ENCODE results near the gene COL12A1.

COL12A1 gene

DNA sequence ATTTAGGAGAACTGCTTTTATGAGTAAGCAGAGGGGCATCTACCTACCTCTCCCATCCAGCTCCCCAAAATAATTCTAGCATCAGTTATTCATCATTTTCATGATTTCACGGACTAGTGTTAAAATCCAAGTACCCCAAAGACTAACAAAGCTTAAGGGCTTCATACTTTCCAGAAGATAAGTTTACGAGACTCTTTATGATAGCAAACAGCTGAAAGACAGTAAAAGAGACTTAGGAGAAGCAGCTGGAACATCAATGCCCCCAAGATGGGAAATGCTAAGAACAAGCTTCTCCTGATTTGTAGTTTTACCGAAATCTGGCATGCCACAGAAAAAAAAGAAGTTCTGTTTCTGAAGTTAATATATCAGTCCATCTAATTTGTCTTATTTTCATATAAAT is 70.0 kb downstream of the COL12A1 start:
- no peak for DNase-seq

DNA sequence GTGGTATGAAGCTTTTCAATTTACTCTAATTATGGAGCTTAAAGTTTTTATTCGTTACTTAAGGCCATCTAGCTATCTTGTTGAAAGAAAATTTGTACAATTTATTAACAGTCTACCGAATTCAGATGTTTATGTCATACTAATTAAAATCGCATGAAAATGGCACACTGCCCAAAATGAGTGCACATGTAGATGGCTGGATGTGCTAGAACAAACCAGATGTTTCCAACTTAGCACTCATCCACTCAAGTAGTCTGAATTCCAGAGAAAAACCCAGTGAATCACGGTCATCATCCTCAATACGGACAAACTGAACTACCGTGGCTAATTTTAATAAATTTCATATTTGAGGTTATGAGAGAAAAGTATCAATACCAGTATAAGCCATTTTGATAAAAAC is 70.4 kb downstream of the COL12A1 start:
- no peak for DNase-seq

DNA sequence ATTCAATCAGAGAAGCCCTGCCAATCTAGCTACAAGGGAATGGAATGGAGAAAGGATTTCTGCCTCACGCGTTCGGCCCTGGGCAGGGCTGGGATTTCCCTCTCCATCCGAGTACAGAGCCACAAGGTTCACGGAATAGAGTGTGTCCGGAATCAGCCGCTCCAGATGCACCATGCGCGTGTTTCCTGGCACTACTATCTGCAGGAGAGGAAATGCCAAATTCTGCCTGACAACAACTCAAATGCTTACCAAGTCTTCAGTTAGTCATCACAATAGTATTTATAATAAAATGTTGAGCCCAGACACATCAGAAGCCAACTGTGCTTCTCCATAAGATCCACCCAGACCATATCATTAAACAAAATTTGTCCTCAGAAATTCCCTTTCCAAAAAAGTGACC is 75.1 kb downstream of the COL12A1 start:
- no peak for DNase-seq

DNA sequence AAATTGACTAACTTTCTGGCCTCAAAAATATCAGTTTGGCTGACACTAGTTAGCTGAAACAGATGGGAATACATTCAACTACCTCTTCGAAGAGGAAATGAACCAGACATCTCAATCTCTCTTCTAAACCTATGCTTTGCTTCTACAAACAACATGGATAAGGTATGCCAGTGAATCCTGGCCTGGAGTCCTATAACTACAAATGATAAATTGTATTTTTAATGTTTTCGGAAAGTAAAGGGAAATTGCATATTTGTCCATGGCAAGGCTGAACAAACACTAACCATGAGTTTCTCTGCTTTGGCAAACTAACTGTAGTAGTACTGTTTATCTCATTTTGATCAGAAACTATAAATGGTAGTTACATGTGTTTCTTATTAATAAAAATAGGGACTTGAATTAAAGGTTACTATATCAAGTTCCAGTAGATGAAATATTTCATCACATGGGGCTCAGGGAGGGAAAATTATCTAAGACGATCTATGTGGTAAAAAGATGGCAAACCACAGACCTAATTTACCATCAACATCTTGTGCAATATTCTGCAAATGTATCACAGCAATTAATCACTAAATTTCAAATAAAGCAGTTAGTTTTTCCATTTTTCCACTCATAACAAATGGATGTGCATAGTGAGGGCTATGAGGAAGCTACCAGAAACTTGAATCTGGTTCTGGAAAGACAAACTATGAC is 76.8 kb downstream of the COL12A1 start:
- DNase-seq = no peak

GRCh38 chr6:75126518-75126917 is 79.3 kb downstream of the COL12A1 start:
- DNase-seq = no peak

DNA sequence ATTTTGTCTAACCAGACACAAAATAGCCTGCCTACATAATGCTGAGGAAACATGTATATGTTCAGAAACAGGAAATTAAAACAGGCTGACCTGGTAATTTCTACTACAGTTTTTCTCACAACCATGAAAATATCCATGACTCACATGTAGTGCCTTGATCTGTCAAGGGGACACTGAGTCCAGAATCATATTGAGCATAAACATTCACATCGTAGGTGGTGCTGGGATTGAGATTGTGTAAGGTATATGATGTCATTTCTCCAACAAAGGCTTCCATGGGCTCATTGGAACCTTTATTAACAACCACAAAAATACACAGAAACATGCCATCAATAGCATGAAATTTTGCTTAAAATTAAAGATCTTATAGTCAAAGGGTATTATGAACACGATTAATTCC is 80.9 kb downstream of the COL12A1 start:
- no peak for DNase-seq

DNA sequence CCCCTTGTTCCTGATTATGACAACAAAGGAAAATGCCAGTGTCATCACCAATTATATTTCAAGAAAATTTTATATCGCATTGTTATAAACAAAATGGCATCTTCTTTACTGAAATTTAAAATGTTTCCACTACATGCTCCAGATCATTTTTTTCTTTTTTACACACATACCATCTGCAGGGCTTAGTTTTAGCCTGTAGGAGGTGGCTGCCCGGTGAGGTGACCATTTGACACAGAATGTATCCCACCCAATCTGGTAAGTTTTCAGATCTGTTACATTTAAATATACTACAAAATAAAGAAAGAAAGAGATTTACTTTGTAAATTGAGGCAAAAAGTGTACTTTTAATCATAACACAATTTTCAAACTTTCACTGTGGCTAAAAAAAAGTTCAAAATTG is 81.8 kb downstream of the COL12A1 start:
- no peak for DNase-seq

DNA sequence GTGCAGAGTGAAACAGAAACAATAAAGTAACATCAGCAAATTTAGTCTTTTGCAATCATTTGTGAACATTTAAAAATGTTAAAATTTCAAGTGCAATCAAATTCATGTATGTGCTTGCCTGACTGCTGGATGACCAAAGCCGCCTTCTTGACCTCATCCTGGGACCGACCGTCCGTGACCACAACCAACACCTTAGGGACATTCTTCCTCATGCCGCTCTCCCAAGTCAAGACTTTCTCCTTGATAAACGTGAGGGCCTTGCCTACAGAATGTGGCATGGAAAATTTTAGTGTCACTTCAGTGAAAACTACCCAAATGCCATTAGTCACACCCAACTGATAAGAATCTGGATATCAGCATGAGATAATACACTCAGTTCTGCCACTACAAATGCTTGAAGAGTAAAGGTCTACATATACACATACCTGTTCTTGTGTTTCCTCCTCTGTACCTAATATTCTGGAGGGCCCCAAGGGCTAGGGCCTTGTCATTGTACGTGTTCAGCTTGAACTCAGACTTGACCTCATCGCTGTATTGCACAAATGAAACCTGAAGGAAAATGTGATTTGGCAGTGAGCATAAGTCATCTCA is 86.8 kb downstream of the COL12A1 start:
- DNase-seq = no peak

- DNase-seq = no peak
Measured at GRCh38 chr6:75117701-75118100, 88.2 kb downstream of the COL12A1 start.

- DNase-seq = no peak
Measured at GRCh38 chr6:75116946-75117345, 88.9 kb downstream of the COL12A1 start.

DNA sequence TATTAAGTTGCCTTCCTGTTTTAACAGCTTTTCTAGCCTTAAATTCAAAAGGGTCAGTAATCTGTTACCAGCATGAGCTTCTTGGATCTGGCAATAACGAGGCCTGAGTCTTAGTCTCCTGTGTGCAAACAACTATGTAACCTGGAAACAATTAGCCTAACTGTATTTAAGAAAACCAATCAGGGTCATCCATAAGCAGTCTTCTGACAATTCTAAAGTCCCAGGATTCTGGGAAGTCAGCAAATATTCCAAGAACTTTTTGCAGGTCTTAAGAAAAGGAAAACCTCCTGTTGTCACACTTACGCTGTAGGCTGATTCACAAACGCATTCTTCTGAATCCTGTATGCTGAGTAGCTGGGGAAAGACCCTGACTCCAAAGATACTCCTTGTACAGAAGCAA is 90.4 kb downstream of the COL12A1 start:
- no peak for DNase-seq

GRCh38 chr6:75114806-75115205 is 91.0 kb downstream of the COL12A1 start:
- DNase-seq = no peak

DNA sequence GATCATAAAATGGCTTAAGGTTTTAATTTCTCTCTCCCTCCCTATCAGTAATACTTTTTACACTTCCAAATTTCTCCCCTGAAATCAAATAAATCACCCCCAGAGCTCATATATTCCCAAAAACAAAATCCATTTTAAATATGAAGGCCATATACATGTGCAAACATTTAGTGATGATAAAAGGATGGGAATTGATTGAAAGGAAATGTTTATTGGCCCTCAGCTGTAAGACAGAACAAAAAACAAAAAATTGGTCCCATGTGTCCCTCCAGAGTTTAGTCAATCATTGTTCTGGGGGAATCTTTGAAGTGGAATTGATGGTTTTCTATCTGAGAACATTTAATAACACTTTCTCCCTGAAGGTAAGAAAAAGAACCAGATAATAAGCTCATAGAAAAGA is 91.7 kb downstream of the COL12A1 start:
- DNase-seq = no peak

DNA sequence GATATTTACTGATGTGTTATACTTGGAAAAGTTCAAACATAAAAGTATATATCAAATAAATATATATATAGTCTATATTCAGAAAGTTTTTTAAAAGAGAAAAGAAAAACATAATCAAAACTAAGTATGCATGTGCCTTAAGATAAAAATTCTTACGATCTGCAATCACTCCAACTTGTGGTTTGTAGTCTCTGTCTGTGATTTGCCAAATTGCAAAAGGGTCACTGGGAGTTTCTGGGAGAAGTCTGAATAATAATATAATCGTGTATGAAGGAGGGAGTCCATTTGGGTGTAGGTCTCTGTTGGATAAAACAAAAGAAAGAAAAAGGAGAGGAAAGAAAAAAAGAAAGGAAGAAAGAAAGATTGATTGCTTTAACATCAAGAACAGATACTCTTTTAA is 92.4 kb downstream of the COL12A1 start:
- DNase-seq = no peak

DNA sequence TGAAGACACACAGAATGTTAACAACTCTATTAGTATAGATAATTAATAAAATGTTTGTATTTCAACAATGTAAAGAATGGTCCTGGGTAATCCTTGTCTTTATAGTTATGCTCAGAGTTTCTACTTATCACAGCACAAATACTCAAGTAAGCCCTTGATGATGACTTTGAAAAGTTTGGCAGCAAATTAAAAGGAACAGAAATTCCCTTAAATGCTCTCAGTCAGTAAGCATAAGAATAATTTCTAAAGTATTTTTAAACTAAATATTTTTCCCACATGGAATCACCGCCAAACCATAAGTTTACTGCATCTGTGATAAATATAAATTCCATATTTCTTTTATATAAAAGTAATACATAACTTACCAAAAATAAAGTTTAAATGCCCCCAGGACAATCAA is 96.1 kb downstream of the COL12A1 start:
- no peak for DNase-seq

GRCh38 chr6:75109022-75109421 is 96.8 kb downstream of the COL12A1 start:
- DNase-seq = no peak

DNA sequence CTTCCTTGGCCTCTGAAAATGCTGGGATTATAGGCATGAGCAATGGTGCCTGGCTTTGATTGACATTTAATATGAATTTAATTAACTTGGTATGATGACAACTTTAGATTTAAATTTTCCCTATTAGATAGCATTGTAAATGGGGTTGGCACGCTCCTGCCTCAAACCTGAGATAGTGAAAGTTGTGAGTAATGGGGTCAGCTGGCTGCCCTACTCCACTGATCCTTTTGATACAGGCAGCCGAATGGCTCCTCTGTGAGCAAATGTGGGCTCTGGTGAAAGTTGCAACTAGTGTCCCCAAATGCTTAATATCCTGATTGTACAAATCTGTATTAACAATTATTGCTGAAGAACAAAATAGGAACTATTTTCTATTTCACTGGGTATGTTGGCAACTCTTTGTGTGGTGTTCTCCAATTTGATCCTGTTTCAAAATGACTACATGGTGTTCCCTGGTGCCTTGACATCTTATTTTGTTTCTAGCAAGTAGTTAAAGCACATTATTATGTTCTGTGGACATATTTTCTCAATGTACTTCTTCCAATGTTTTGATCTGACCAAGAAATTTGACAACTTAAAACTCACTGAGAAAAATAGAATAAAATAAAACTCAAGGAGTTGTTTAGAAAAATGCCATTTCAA is 97.4 kb downstream of the COL12A1 start:
- DNase-seq = no peak

DNA sequence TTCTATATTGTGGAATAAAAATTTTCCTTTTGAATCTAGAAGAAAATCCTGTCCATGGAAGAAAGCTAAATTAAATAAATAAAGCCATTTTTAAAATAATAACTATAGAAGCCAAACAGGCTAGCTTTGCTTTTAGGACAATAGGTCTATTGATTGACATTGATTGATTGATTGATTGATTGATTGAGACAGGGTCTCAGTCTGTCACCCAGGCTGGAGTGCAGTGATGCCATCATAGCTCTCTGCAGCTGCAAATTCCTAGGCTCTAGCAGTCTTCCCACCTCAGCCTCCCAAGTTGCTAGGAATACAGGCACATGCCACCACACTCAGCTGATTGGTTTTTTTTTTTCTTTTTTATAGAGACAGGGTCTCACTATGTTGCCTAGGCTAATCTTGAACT is 97.9 kb downstream of the COL12A1 start:
- DNase-seq = no peak

GRCh38 chr6:75106426-75106825 is 99.4 kb downstream of the COL12A1 start:
- DNase-seq = no peak

DNA sequence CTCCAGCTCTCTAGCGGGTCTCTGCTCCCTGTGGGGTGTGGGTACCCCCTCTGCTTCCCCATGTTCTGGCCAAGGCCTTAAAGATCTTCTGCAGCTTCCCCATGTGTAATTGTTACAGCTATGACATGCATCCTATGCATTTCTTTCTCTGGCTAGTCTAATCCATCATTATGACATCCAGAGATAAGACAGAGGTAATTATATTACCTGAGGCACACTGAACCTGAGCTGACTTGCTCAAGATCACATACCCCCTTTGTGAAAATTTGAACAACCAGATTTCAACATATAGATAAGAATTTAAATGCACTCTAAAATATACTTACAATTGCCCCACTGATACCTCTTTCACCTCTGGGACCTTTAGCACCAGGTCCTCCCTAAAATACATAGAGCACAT is 102.4 kb downstream of the COL12A1 start:
- no peak for DNase-seq

GRCh38 chr6:75102301-75102700 is 103.6 kb downstream of the COL12A1 start:
- no peak for DNase-seq

- DNase-seq = no peak
Measured at GRCh38 chr6:75101896-75102295, 104.0 kb downstream of the COL12A1 start.

GRCh38 chr6:75098709-75099108 is 107.1 kb downstream of the COL12A1 start:
- DNase-seq = no peak

- DNase-seq = no peak
Measured at GRCh38 chr6:75096966-75097365, 108.9 kb downstream of the COL12A1 start.

All from activated T-cell treated with anti-CD3 and anti-CD28 coated beads, Interleukin-2, amount 50 U/mL, for 1 hour (primary cell).